ENCODE results near the gene HSPB7. TPM values are rescaled to one million over a fixed set of nuclear protein-coding genes. Genes with fewer than 3 reads are reported as not detected.
"Not testable (repeated sequence)": the region's sequence is repeated elsewhere in the genome, so short reads cannot be mapped to it uniquely, and the experiment has no call there.

The HSPB7 gene
- total RNA-seq, 4 donors from 2014 or later, result 1.1 to 11.8 (median 3.7) TPM

DNA sequence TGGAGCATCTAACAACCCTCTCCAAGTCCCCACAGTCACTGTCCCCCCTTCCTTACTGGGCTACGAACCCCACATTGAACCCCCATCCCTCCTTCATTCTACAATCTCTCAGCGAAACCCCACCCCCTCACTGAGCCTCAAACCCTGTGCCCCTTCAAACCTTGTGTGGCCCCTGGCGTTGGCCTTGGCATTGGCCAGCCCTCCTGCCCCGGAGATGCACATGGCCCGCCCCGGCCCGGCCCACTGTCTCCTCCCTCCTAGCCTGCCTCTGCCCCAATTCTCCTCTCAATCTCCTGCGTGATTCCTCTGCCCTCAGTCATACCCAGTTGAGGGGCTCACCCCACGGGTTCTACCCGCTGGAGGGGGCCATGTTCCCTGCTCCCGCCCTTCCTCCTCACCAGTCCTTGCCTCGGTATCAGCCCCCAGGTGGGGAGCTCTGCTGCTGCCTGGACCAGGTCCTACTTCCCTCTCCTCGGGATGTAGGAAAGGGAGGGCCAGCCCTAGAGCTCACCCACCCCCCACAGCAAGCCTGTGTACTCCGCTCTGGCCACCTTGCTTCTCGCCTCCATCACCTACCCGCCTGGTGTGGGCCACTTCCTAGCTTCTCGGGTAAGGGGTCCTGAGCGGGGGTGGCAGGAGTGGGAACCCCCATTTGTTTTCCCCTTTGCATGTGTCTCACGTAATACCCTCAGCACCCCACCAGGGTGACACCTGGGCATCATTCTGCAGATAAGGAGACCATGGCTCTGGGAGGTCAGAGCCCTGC lies 10.6 kb upstream of the HSPB7 start:
- DNase-seq, result no peak
- no peak overlapping the region for H3K4me3 ChIP-seq
- H3K27ac ChIP-seq, result no peak overlapping the region
- intact Hi-C loops (cut with DNase I), result no loop called here
- TF ChIP-seq POLR2A (IDR thresholded peaks at IDR 0.05) (no peak), CTCF (IDR thresholded peaks at IDR 0.05) (no peak)
- 54 to 59% methylated on average over 14 to 15 of the region's 19 CpGs for WGBS, 2 donors
- H3K9me3 ChIP-seq, result no peaks in the 10 kb centered on the region
- H3K27me3 ChIP-seq, result peaks cover 0 to 32% (median 0%) of the 10 kb centered on the region in 4 donors
- H3K36me3 ChIP-seq, result no peaks in the 10 kb centered on the region
- peaks cover 7 to 20% (median 8%) of the 10 kb centered on the region in 3 donors for H3K4me1 ChIP-seq

GRCh38 chr1:16026723-16027484 lies 9.1 kb upstream of the HSPB7 start:
- WGBS, 2 donors, result 10% methylated on average over 2 to 15 of the region's 33 CpGs
- no peak for DNase-seq
- H3K27ac ChIP-seq, result no peak overlapping the region
- H3K4me1 ChIP-seq, result peaks cover 7 to 10% (median 8%) of the 10 kb centered on the region in 3 donors
- TF ChIP-seq CTCF (IDR thresholded peaks at IDR 0.05) (no peak), POLR2A (IDR thresholded peaks at IDR 0.05) (no peak)
- peak overlapping the region in 3 of 4 donors; percentile 24 to 53 (median 29) for H3K4me3 ChIP-seq
- intact Hi-C loops (cut with DNase I), result no loop called here
- H3K9me3 ChIP-seq, result no peaks in the 10 kb centered on the region
- H3K27me3 ChIP-seq, result peaks cover 0 to 35% (median 0%) of the 10 kb centered on the region in 4 donors
- H3K36me3 ChIP-seq, result no peaks in the 10 kb centered on the region

DNA sequence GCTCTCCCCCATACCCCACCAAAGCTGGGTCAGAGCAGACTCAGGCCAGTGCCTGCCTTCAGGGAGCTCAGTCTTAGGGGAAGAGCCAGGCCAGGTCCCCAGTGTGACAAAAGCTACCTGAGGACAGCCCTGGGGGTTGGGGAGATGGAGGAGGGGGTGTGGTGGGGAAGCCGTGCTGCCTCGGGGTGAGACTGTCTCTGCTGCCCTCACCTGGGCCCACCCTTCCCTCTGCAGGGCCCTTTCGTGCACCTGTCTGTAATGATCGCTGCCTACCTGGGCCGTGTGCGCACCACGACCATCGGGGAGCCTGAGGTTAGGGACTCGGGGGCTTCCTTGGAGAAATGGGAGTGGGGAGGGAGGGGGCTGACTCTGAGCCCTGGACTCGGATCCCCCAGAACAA lies 8.5 kb upstream of the HSPB7 start:
- Histone ChIP-seq H3K27me3 (peaks cover 0 to 39% (median 0%) of the 10 kb centered on the region in 4 donors), H3K4me1 (peaks cover 7 to 10% (median 8%) of the 10 kb centered on the region in 3 donors), H3K4me3 (peak overlapping the region in 2 of 4 donors; percentile 29 to 53)
- H3K9me3 ChIP-seq; DNase-seq; intact Hi-C loops (cut with DNase I); H3K27ac ChIP-seq; H3K36me3 ChIP-seq: not testable (repeated sequence)
- 26% methylated on average over 5 of the region's 10 CpGs; no CpG with 5 or more reads in 1 of the 2 donors for WGBS, 2 donors

DNA sequence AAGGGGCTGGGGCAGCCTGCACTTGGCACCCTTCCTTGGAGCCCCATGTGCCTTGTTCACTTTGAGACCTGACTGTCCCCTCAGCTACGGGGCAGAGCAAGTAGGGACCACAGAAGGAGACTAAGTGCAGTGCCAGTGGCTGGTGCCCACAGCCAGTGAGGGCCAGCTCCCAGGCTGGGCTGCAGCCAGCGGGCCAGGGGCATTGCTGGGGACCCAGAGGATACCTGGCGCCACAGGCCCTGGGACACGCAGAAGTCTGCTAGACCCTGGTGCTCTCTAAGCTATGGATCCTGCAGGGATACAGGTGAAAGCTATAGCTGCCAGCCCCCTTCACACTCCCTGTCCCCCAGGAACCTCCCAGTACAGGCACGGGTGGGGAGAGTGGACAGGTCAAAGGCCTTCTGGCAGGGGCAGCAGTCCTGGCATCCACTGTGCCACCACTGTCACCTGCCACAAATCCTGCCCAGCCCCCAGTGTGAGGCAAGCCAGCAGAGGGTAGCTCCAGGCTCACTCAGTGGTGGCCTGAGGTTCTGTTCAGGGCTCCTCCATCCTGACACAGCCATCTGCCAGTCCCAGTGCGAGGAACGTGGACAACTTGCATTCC lies 5.3 kb upstream of the HSPB7 start:
- no peak overlapping the region for H3K27ac ChIP-seq
- no peak for DNase-seq
- H3K36me3 ChIP-seq, result no peaks in the 10 kb centered on the region
- no peaks in the 10 kb centered on the region for H3K9me3 ChIP-seq
- H3K27me3 ChIP-seq, result peaks cover 0 to 19% (median 0%) of the 10 kb centered on the region in 4 donors
- TF ChIP-seq POLR2A (IDR thresholded peaks at IDR 0.05), result no peak
- TF ChIP-seq CTCF (IDR thresholded peaks at IDR 0.05), result no peak
- 67% methylated on average over 1 of the region's 7 CpGs; no CpG with 5 or more reads in 1 of the 2 donors for WGBS, 2 donors
- intact Hi-C loops (cut with DNase I), result no loop called here
- H3K4me1 ChIP-seq, result peaks cover 20 to 33% (median 26%) of the 10 kb centered on the region in 3 donors
- H3K4me3 ChIP-seq, result no peak overlapping the region

DNA sequence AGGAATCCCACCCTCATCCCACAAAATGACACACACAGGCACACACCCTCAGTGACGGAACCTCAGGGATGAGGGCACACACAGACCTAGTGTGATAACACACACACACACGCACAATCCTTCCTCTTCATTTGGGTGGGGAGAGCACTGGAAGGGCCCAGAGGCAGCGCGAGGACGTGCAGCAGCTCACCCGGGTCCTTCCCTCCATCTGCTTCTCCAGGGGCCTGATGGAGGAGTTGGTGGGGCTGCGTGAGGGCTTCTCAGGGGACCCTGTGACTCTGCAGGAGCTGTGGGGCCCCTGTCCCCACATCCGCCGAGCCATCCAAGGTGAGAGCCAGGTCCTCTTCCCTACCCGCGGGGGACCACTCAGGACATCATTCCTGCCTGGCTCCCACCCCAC lies 4.5 kb upstream of the HSPB7 start:
- no peak for DNase-seq
- H3K27ac ChIP-seq, result no peak overlapping the region
- H3K9me3 ChIP-seq, result no peaks in the 10 kb centered on the region
- H3K4me3 ChIP-seq, result no peak overlapping the region
- H3K4me1 ChIP-seq, result peaks cover 20 to 40% (median 32%) of the 10 kb centered on the region in 3 donors
- WGBS, 2 donors, result 70 to 91% methylated on average over 2 to 6 of the region's 11 CpGs
- no peaks in the 10 kb centered on the region for H3K36me3 ChIP-seq
- intact Hi-C loops (cut with DNase I), result no loop called here
- H3K27me3 ChIP-seq, result peaks cover 0 to 14% (median 0%) of the 10 kb centered on the region in 4 donors
- TF ChIP-seq POLR2A (IDR thresholded peaks at IDR 0.05) (no peak), CTCF (IDR thresholded peaks at IDR 0.05) (no peak)

Data from esophagus squamous epithelium (tissue), 5 donors.